Transverse colon (tissue), 4 donors: ENCODE data around the gene MOB3B.

ENCODE experiments used
- POLR2A ChIP-seq: fragments of 450-650 bp; IDR thresholded peaks from one replicate; pipeline ENCODE4 v1.6.1; 2016; ENCODE audit warnings: antibody characterized with exemption, mild to moderate bottlenecking, moderate library complexity
- POLR2AphosphoS5 ChIP-seq, 3 donors: sonication (generic); formaldehyde crosslinking; IDR thresholded peaks; one replicate each; pipeline ENCODE4 v1.6.1; 2016; ENCODE audit warnings: antibody characterized with exemption in 3 of 3
- TF ChIP-seq, protein P1 (sequence below), 5 experiments: fragments of 200-600 bp in 3 of 5; fragments of 450-650 bp in 2 of 5; sonication (generic) in 3 of 5; IDR thresholded peaks; 1 replicate in 2 of 5; 2 replicates in 3 of 5; pipeline ENCODE4 v1.5.1; 2016 to 2017; ENCODE audit warnings: antibody characterized with exemption in 5 of 5, inconsistent platforms in 3 of 5, mild to moderate bottlenecking in 2 of 5, moderate library complexity in 1 of 5

- no peak for TF ChIP-seq POLR2A
- TF ChIP-seq, protein P1, sequence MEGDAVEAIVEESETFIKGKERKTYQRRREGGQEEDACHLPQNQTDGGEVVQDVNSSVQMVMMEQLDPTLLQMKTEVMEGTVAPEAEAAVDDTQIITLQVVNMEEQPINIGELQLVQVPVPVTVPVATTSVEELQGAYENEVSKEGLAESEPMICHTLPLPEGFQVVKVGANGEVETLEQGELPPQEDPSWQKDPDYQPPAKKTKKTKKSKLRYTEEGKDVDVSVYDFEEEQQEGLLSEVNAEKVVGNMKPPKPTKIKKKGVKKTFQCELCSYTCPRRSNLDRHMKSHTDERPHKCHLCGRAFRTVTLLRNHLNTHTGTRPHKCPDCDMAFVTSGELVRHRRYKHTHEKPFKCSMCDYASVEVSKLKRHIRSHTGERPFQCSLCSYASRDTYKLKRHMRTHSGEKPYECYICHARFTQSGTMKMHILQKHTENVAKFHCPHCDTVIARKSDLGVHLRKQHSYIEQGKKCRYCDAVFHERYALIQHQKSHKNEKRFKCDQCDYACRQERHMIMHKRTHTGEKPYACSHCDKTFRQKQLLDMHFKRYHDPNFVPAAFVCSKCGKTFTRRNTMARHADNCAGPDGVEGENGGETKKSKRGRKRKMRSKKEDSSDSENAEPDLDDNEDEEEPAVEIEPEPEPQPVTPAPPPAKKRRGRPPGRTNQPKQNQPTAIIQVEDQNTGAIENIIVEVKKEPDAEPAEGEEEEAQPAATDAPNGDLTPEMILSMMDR (IDR thresholded peaks at IDR 0.05), result no peak
- TF ChIP-seq POLR2AphosphoS5 (IDR thresholded peaks at IDR 0.05), result no peak
Observed at GRCh38 chr9:27432308-27432707, 97.3 kb downstream of the MOB3B start.
